Neural cell (in vitro differentiated cells): ENCODE measurements around the gene PIGL. TPM values are rescaled to one million over a fixed set of nuclear protein-coding genes. Genes with fewer than 3 reads are reported as not detected.

Source experiments
- H2AFZ ChIP-seq: fragments of 200-600, 300-800 bp; sonication (generic), shearing (Covaris generic); 2 replicates; pipeline ENCODE4 v1.6.0; 2014; ENCODE audit warnings: low read depth, mild to moderate bottlenecking, antibody characterized with exemption, low read length, moderate library complexity
- H3F3A ChIP-seq: fragments of 200-600 bp; shearing (Covaris generic); 2 replicates; pipeline ENCODE4 v1.6.1; 2016; ENCODE audit warnings: mild to moderate bottlenecking, moderate library complexity, mixed read lengths, antibody characterized with exemption, low read length; ENCODE audit not compliant: insufficient read depth, poor library complexity, severe bottlenecking
- H3K27ac ChIP-seq: fragments of 200-600, 300-800 bp; sonication (generic), shearing (Covaris generic); 2 replicates; pipeline ENCODE4 v1.5.1; 2014; ENCODE audit warnings: mild to moderate bottlenecking, low read length, moderate library complexity
- H3K27me3 ChIP-seq: fragments of 300-800, 200-600 bp; sonication (generic), shearing (Covaris generic); 2 replicates; pipeline ENCODE4 v1.6.0; 2014; ENCODE audit warnings: mild to moderate bottlenecking, low read depth, low read length, moderate library complexity; ENCODE audit not compliant: insufficient read depth
- H3K36me3 ChIP-seq: fragments of 300-800, 200-600 bp; sonication (generic), shearing (Covaris generic); 2 replicates; pipeline ENCODE4 v1.5.1; 2014; ENCODE audit warnings: mild to moderate bottlenecking, antibody characterized with exemption, low read length, moderate library complexity; ENCODE audit not compliant: insufficient read depth
- H3K4me2 ChIP-seq: fragments of 300-800, 200-600 bp; sonication (generic), shearing (Covaris generic); 2 replicates; pipeline ENCODE4 v1.6.0; 2014; ENCODE audit warnings: mild to moderate bottlenecking, low read length
- H3K4me3 ChIP-seq: fragments of 300-800, 200-600 bp; sonication (generic), shearing (Covaris generic); 2 replicates; pipeline ENCODE4 v1.5.1; 2014; ENCODE audit warnings: mild to moderate bottlenecking, low read length, moderate library complexity
- H3K79me2 ChIP-seq: fragments of 200-600 bp; shearing (Covaris generic); replicated peaks from 2 replicates; pipeline ENCODE4 v1.6.0; 2014; ENCODE audit warnings: mild to moderate bottlenecking, low read length, moderate library complexity; ENCODE audit not compliant: insufficient read depth
- H3K9ac ChIP-seq: fragments of 300-800, 200-600 bp; sonication (generic), shearing (Covaris generic); 2 replicates; pipeline ENCODE4 v1.6.1; 2016; ENCODE audit warnings: mild to moderate bottlenecking, low read length, mixed read lengths
- H3K9me2 ChIP-seq: fragments of 200-600 bp; shearing (Covaris generic); 2 replicates; pipeline ENCODE4 v1.6.1; 2016; ENCODE audit warnings: mild to moderate bottlenecking, low read length, mixed read lengths; ENCODE audit not compliant: insufficient read depth
- H3K9me3 ChIP-seq: fragments of 200-600, 300-800 bp; sonication (generic), shearing (Covaris generic); 2 replicates; pipeline ENCODE4 v1.6.1; 2016; ENCODE audit warnings: mild to moderate bottlenecking, mixed run types, low read length, moderate library complexity, mixed read lengths
- H4K20me1 ChIP-seq: fragments of 200-600 bp; shearing (Covaris generic); 2 replicates; pipeline ENCODE4 v1.6.1; 2016; ENCODE audit warnings: mild to moderate bottlenecking, mixed run types; ENCODE audit not compliant: insufficient read depth
- CTCF ChIP-seq: fragments of 450-650 bp; IDR thresholded peaks from 2 replicates; pipeline ENCODE4 v1.5.1; 2014; ENCODE audit warnings: antibody characterized with exemption, mild to moderate bottlenecking, moderate library complexity; ENCODE audit not compliant: poor library complexity, severe bottlenecking
- EP300 ChIP-seq: fragments of 450-650 bp; conservative IDR thresholded peaks from 2 replicates; pipeline ENCODE4 v1.6.1; 2014; ENCODE audit warnings: antibody characterized with exemption, mild to moderate bottlenecking, moderate library complexity; ENCODE audit not compliant: poor library complexity, severe bottlenecking
- EZH2 ChIP-seq: fragments of 200-600, 300-800 bp; shearing (Covaris generic), sonication (generic); IDR thresholded peaks from 2 replicates; pipeline ENCODE4 v1.6.1; 2014; ENCODE audit warnings: antibody characterized with exemption, low read length, borderline replicate concordance, mild to moderate bottlenecking; ENCODE audit not compliant: insufficient read depth, poor library complexity, severe bottlenecking
- MXI1 ChIP-seq: fragments of 450-650 bp; conservative IDR thresholded peaks from 2 replicates; pipeline ENCODE4 v1.6.1; 2014; ENCODE audit warnings: antibody characterized with exemption, mild to moderate bottlenecking; ENCODE audit not compliant: poor library complexity, severe bottlenecking
- POLR2AphosphoS5 ChIP-seq: IDR thresholded peaks from 2 replicates; pipeline ENCODE4 v1.6.1; 2012
- RAD21 ChIP-seq: fragments of 450-650 bp; conservative IDR thresholded peaks from 2 replicates; pipeline ENCODE4 v1.6.1; 2014; ENCODE audit warnings: antibody characterized with exemption, mild to moderate bottlenecking, moderate library complexity
- REST ChIP-seq: IDR thresholded peaks from 2 replicates; pipeline ENCODE4 v1.6.1; 2012; ENCODE audit warnings: borderline replicate concordance
- SMC3 ChIP-seq: fragments of 450-650 bp; conservative IDR thresholded peaks from 2 replicates; pipeline ENCODE4 v1.6.1; 2014; ENCODE audit warnings: antibody characterized with exemption, mild to moderate bottlenecking, moderate library complexity; ENCODE audit not compliant: poor library complexity
- TAF1 ChIP-seq: IDR thresholded peaks from 2 replicates; pipeline ENCODE4 v1.6.1; 2012; ENCODE audit warnings: low read depth
- polyA plus RNA-seq: library from polyadenylated mRNA; depleted of rRNA; stranded (reverse); fragments of >200 nt; gene quantifications from 2 replicates; pipeline ENCODE4 v1.2.3, GENCODE V29; 2014

The PIGL gene
- polyA plus RNA-seq, 1 donor from 2014 or later: 75.5 TPM

- Histone ChIP-seq H3K9ac (peak overlapping the region; percentile 96), H3F3A (peaks cover 5% of the 10 kb centered on the region), H4K20me1 (no peaks in the 10 kb centered on the region), H3K79me2 (peaks cover 36% of the 10 kb centered on the region), H2AFZ (peak overlapping the region; percentile 92), H3K36me3 (no peaks in the 10 kb centered on the region), H3K27me3 (no peaks in the 10 kb centered on the region), H3K4me3 (peak overlapping the region; percentile 73), H3K27ac (peak overlapping the region; percentile 97), H3K9me3 (no peaks in the 10 kb centered on the region), H3K4me2 (peak overlapping the region; percentile 64), H3K9me2 (no peaks in the 10 kb centered on the region)
- TF ChIP-seq CTCF: no peak
- no peak for TF ChIP-seq REST
- peak; percentile 34 for TF ChIP-seq TAF1
- no peak for TF ChIP-seq RAD21
- TF ChIP-seq SMC3: peak; percentile 4
- peak; percentile 69 for TF ChIP-seq POLR2AphosphoS5
- TF ChIP-seq MXI1: peak; percentile 69
- no peak for TF ChIP-seq EP300
- no peak for TF ChIP-seq EZH2
Observed at GRCh38 chr17:16352303-16352666, 135.3 kb downstream of the PIGL start.

DNA sequence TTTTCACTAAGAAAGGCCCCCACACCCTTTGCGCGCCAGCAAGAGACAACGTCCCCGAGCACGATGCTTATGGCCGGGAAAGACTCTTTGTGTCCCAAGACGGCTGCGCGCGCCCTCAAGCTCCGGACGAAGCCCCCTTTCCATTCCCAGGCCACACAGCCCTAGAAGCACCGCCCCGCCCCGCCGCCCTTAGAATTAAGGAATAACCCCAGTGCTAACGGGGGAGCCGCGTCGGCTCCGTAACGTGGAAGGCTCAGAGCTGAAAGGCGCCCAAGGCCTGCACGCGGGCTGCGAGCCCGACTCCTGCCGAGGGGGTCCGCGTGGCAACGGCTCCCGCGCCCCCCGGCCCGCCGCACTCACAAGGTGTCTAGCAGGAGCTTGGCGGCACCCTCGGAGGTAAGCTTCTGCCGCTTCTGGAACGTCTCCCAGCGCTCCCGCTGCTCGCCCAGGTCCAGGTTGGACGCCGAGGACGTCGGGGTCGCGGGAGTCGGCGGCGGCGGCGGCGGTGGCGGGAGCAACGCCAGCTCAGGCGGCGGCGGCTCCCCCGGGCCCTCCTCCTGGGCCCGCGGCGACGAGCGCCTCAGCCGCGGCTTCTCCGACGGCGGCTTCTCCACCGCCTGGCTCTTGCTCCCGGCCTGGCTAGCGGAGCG, 135.8 kb downstream of the PIGL start:
- H2AFZ ChIP-seq: peak overlapping the region; percentile 92
- H3K79me2 ChIP-seq: peaks cover 36% of the 10 kb centered on the region
- H3K9me2 ChIP-seq: no peaks in the 10 kb centered on the region

More for the DNA sequence above, 135.8 kb downstream of the PIGL start:
- peak; percentile 39 for TF ChIP-seq TAF1
- peak; percentile 82 for TF ChIP-seq REST
- TF ChIP-seq POLR2AphosphoS5: no peak
- peak; percentile 39 for TF ChIP-seq MXI1
- Histone ChIP-seq H3K27me3 (no peaks in the 10 kb centered on the region), H3K36me3 (no peaks in the 10 kb centered on the region), H3K9me3 (no peaks in the 10 kb centered on the region), H3K9ac (peak overlapping the region; percentile 96), H3K4me2 (peak overlapping the region; percentile 64), H4K20me1 (no peaks in the 10 kb centered on the region), H3F3A (peaks cover 5% of the 10 kb centered on the region), H3K27ac (peak overlapping the region; percentile 97), H3K4me3 (peak overlapping the region; percentile 73)
